HG03060 (cell line): ENCODE data around the gene BEST3.

ENCODE experiments used
- ATAC-seq: cut with Tn5 transposase; IDR thresholded peaks from one replicate; pipeline ENCODE4 v1.9.1; 2021; ENCODE audit warnings: low read depth, moderate number of reproducible peaks; ENCODE audit not compliant: unreplicated experiment

The BEST3 gene

GRCh38 chr12:69655616-69656340, 43.3 kb downstream of the BEST3 start:
- ATAC-seq: no peak

DNA sequence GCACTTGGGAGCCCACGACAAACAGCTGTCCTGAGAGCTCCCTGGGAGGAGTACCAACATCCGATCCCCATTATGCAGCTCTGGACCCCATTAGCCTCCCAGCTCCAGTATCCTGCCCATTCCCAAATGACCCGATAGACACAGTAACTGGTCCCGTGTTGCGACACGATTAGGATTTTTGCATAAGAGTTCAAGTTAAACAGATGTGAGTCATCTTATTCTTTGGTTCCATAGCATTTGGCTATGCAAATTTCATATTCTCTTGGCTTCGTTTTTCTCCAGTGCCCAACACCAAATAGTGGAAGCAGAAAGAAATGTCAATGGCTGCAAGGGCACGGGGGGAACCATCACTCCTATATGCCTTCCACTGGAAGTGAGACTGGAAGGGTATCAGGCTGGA, 45.4 kb downstream of the BEST3 start:
- ATAC-seq: no peak

- no peak for ATAC-seq
Observed at GRCh38 chr12:69651922-69652321, 47.2 kb downstream of the BEST3 start.

DNA sequence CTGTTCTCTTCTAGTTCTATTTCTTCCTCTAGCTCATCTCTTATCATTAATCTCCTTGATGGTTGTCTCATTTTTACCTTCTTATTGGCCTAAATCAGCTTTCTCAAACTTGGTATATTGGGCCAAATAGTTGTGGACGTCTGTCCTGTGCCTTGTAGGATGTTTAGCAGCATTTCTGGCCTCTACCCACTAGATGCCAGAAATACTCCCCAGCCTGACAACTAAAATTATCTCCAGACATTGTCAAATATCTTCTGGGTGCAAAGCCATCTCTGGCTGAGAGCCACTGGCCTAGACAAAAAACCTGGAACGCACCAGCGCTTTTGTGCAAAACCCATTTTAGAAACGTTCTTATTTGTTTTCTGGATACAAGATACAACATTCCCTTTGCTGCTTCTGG, 49.6 kb downstream of the BEST3 start:
- no peak for ATAC-seq

DNA sequence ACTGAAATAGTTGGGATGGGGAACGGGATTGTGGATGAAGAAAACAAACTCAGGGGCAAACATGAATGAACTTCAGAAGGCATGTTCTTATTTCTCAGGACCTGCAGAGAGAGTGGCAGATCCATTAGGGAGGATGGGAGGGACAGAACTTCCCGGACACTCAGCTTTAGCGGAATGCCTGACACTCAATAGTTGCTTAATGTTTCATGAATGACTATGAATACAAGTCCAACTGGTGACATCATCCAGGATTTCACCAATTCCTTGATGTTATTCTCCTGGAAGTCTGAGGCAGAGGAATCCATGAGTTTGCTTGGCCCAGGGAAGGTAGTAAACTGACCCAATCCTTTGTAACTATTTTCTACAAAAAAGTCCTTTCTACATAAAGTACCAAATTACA, 50.6 kb downstream of the BEST3 start:
- no peak for ATAC-seq

DNA sequence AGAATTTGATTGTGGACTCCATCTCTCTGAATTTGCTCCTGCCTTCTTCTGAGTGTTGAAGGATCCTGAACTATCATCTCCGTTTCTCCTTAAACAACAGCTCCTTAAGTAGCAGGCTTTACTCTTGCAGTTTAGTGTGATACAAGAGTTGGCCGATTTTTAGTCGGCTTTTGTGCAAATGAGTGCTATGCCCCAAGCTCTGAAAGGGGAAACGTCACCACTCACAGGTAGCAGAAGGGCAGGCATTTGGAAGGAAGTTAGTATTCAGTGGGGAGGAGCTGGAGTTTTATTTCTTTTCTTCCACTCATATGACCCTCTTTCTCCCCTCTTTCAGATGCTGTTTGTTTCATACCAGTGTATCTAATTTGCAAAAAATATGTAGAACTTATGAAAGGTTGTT, 51.9 kb downstream of the BEST3 start:
- no peak for ATAC-seq

GRCh38 chr12:69645031-69645430, 54.1 kb downstream of the BEST3 start:
- ATAC-seq: no peak

DNA sequence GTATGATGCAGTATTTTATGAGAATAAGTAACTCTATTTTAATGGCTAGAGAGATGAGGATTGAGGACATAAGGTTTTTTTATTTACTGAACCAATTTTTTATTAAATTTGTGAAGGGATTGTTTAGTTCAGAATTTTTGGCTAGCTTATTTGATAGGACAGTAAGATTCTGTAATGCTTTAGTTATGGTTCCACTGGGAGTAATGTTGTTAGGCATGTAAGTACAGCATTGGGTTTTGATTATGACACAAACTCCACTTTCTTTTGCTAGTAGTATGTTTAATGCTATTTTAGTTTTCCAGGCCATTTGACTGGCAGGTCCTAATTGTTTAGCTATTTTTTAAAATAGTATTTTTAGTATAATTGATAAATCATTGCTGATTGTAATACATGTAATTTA, 54.6 kb downstream of the BEST3 start:
- ATAC-seq: no peak

DNA sequence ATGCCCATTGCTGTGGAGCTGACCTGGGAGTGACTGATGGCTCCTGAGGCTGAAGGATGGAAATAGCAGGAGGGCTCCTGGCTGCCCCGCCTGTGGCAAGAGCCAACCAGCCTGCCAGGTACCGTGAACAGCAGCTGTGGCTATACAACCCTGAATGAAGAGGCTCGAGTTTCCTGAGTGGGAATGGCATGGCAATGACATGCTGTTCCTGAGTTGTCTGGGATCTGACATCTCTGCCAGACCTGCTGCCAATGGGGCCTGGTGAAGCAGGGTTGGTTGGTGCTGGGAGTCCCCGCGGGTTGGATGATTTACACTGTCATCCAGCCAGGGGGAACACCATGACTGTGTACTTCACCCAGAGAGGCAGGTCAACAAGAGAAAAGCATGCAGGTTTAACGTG, 56.6 kb downstream of the BEST3 start:
- no peak for ATAC-seq

DNA sequence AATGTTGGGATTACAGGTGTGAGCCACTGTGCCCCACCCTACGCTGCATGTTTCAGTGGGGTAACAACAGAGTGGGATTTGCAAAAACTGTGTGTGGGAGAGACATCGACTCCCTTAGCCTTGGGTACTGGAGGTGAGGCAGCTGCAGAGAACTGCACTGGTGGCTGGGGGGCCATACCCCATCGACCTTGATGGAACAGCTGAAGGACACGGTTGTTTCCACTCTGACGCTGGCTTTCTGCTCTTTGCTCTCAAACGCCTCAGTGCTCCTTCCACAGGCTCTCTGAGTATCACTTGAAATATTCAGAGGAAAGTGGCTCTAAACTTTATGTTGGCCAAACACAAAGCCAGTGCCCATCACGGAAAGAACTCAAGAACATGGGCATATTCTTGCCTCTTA, 57.6 kb downstream of the BEST3 start:
- ATAC-seq: no peak

GRCh38 chr12:69639400-69640016, 59.6 kb downstream of the BEST3 start:
- ATAC-seq: peak; percentile 76

DNA sequence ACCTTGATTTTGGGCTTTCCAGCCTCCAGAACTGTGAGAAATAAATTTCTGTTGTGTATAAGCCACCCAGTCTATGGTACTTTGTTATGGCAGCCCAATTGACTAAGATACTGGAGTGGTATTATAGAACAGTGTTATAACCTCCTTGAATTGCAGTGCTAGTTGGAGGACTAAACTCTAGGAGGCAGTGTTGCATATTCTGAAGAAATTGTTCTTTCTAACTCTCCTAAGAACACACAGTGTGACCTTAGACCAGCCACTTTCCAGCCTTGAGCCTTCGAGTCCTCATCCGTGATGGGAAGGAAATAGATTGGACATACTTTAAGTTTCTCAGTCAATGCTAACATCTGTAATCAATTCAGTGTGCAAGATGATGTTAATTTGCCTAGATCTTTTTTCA, 66.0 kb downstream of the BEST3 start:
- ATAC-seq: no peak

- no peak for ATAC-seq
Observed at GRCh38 chr12:69630191-69630590, 68.9 kb downstream of the BEST3 start.

- ATAC-seq: no peak
Observed at GRCh38 chr12:69627501-69627900, 71.6 kb downstream of the BEST3 start.

DNA sequence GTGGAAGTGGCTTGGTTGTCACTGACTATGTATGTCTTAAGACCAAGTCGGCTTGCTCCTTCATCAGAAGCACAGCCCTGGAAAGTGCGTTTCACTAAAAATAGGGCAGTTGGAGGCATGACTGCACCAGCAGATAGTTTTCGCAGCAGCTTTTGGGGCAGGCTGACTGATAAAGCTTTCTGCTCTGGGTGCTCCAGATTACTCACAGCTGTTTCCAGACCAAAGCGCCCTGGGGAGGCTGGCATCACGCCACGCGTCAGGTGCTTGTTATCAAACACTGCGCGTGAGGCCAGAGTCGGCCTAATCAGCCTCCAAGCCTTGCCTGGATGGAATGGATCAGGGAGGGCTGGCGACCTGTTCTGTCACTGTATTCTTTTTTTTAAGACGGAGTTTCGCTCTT, 75.1 kb downstream of the BEST3 start:
- no peak for ATAC-seq

DNA sequence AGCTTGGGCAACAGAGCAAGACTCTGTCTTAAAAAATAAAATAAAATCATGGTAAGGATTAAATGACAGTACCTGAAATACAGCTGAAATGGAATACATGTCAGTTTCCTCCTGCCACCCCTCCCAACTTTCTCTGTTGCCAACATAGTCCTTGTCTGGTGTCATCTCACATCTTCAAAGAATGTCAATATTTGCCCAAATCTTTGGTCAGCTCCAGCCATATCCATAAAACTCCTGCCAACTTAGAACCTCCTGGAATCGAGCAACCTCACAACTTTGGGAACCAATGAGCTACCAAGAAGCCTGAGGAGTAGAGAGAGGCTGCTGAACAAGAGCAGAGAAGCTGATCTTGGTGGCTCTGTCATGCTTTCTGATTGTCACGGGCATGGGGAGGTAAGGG, 77.6 kb downstream of the BEST3 start:
- no peak for ATAC-seq

GRCh38 chr12:69620921-69621320, 78.2 kb downstream of the BEST3 start:
- no peak for ATAC-seq

GRCh38 chr12:69620077-69620476, 79.0 kb downstream of the BEST3 start:
- ATAC-seq: no peak

- no peak for ATAC-seq
Observed at GRCh38 chr12:69619050-69619449, 80.1 kb downstream of the BEST3 start.

DNA sequence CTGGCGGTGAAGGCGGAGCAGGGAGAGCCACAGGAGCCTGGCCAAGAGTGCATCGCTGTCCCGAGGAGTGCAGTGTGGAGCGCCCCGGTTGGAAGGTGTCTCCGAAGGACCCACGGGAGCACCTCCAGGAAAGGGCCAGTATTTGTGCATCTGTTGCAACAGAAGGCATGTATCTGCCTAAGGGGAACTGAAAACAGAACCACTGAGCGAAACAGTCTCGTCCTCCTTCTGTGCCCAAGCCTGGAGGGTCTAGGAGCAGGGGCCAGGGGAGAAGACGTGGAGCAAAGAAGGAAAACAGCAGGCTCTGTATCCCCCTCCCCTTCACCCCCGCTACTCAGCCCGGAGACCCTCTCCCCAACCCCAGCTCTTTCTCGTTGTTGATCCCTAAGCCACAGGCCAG, 83.1 kb downstream of the BEST3 start:
- no peak for ATAC-seq

DNA sequence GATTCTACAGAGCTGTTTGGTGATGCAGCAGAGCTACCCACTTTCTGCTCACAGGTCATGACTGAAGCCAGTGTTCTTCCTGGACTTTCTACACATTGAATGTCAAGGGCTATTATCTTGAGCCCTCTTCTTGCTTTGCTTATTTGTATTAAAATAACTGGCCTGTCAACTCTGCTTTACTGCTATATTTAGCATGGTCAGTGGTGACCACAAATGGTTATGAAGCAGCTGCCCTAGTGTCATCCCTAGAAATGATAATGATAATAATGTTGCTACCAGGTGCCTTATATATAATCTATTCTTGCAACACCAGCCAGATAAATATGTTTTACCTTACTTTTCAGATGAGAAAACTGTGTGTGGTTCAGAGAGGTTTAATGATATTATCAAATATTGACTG, 85.8 kb downstream of the BEST3 start:
- ATAC-seq: no peak

- ATAC-seq: no peak
Observed at GRCh38 chr12:69610729-69611128, 88.4 kb downstream of the BEST3 start, which contains the start of gene LRRC10. Gene LRRC10, minus strand, starts transcription at chr12:69610907. Its CDS starts 69 bp downstream, at chr12:69610838.
